ENCODE measurements around the gene SUSD4. TPM values are rescaled to one million over a fixed set of nuclear protein-coding genes. Genes with fewer than 3 reads are reported as not detected.

The SUSD4 gene
- polyA plus RNA-seq, 1 donor = 19.2 TPM

DNA sequence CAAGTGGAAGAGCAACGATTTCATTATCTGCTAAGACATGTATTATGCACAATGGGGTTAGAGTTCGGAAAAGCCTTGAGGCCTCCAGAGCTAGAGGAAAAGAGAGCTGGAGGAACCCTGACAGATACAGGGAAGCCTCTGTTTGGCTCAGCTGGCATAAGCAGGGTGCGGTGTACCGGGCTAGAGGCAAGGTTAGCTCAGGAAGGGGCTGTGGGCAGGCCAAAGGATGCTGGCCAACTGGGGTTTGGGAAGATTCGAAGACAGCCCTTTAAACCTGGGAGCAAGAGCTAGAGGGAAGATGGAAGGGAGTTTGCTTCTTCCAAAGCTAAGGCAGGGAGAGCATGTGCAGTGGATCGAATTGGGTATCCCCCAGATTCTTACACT is 113.4 kb downstream of the SUSD4 start:
- no peak for DNase-seq

DNA sequence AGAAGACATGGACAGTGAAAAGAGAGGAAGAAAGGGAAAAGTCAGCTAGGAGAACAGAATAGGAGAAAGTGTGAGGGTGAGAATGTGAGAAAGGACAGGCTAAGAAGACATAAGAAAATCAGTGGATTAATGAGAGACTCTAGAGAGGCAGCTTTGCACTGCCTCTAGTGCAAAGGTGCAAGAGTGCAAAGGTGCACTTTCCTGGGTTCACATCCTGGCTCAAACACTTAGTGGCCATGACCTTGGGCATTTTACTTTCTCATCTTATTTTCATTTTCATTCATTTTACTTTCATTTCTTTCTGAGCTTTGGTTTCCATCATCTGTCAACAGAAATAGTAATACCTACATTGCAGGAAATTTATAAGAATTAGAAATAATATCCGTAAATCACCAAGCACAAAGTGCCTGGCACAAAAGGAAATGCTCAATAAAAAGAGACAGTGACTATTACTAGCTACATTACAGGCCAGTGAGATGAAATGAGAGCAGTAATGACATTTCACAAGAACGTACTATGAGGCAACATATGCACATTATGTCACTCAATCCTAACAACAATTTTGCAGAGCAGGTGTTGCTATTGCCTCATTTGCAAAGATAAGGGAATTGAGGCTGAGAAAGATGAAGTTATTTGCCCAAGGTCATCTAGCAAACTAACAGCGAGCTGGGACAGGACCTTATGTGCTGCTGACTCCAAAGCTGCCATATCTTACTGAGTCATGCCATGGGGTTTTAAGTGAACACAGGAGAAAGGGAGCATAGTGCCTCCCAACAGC is 113.9 kb downstream of the SUSD4 start:
- no peak for DNase-seq

GRCh38 chr1:223248770-223249140 is 115.2 kb downstream of the SUSD4 start:
- no peak for DNase-seq

DNA sequence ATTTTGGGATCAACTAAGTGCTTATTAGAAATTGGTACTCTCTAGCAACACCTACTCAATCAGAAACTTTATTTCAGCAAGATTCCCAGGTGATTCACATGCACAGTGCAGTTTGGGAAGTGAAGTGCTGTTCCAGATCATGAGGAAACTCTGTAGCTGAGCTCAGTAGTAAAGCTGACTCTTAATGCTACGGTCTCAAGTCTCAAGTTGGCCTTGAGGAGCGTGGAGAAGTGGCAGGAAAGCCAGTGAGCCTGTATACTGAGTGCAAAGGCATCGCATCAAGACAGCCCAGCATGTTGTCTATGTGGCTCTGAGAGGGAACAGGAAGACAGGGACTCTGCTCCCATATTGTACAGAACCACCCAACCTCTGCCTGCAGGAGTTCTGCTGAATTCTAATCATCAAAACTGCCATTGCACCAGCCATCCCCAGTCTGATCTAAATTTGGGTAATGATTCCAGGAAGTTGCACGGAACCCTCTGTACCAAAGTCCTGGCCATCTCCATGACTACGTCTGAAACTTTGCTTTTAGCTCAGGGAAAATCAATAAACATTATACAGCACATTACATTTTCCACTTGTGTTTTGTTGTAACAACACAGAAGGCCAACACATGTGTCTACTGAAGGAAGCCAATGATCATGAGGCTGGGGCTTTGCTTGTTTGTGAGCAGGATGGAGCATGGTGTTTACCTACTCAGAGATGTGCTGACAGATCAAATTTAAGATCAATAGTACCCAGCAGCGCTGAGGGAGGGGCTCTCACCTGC is 115.8 kb downstream of the SUSD4 start:
- DNase-seq = no peak

DNA sequence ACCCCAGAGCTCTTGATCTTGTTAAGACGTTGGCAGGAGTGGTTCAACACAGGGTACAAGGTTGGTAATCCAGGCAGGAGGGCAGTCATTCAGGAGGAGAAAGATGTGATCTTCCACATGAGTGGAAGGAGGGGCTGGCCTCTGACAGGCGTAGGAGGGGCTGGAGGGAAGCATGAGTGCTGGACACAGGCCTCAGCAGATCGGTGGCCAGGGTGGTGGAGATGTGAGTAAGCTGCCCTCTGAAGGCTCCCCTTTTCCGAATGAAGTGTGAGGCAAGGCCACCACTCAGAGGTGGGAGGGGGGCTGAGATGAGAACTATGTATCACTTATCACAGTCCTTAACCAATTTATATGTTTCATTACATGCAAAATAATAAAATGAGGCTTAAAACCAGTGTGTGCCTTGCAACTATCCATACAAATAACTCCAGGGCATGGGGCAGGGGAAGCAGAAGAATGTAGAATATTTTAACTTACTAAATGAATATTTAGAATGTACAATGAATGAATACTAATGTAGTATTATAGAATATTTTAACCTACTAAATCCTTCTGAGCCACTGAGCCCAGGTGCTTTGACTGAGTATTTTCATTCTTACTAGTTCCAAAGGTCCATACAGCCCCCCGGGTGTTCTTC is 117.4 kb downstream of the SUSD4 start:
- DNase-seq = no peak

DNA sequence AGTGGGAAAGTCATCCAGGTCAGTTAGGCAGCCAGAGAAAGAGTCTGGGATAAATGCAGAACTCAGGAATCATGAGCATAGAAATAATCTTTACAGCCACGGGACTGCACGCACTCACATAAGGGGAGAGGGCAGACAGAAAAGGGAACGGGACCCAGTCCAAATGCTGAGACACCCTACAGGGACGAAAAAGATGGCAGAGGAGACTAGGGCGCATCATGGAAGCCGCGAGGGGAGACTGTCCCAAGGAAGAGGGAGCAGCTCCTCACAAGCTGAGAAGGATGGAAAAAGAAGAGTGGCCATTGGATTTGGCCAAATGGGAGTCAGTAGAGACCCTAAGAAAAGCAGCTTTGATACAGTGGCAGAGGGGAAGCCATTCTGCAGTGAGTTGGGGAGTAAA is 118.0 kb downstream of the SUSD4 start:
- DNase-seq = no peak

GRCh38 chr1:223245411-223245810 is 118.6 kb downstream of the SUSD4 start:
- no peak for DNase-seq

GRCh38 chr1:223244366-223245103 is 119.4 kb downstream of the SUSD4 start:
- no peak for DNase-seq

DNA sequence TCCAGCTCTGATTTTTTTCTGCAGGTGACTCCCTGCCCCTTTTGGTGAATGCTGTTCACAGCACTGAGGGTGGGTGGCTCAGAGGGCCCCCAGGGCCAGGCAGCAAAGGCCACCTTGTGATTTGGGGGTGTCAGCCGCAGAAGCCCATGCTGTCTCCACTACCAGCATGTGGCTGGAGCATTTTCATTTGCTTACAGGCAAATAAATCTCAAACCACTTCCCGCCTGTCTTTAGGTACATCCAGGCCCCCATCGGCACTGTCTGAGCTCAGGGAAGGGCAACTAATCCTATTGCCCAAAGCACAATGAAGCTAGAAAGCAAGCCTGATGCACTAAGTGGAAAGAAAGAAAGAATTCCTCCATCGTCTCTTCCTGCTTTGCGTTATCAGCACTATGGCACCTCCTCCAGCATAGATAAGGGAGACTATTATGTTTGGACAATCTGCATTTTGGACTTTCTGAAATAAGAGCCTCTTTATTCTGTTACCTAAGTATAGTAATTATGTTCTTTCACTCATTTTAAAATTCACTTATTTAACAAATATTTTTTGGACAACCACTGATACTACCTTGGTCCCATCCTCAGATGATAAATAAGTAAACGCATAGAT is 120.4 kb downstream of the SUSD4 start:
- DNase-seq = no peak

- DNase-seq = no peak
These were observed 121.0 kb downstream of the SUSD4 start for GRCh38 chr1:223242971-223243370.

DNA sequence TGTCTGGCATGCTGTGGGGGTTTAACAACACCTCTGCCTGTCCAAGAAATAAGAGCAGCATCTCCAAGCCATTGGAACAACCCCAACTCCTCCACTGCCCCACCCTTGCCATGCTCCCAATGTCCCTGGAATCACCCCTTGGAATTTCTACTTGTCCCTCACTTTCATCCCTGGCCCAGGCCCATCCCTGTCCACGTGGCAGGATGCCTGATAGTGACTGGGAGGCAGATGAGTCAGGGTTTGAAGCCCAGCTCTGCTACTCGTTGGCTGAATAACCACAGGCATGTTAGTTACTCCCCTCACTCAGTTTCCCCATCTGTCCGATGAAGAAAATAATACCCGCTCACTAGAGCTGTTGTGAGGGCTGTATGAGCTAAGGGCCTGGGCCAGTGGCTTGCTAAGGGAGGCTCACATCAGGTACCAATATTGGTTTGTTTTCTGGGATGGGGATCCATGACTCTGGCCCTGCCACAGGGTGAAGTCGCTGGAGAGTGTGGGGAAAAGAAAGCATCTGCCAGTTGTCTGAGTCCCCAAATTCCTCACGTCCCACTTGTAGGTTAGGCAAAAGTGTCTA is 121.5 kb downstream of the SUSD4 start:
- no peak for DNase-seq

GRCh38 chr1:223240122-223240521 is 123.9 kb downstream of the SUSD4 start:
- no peak for DNase-seq

DNA sequence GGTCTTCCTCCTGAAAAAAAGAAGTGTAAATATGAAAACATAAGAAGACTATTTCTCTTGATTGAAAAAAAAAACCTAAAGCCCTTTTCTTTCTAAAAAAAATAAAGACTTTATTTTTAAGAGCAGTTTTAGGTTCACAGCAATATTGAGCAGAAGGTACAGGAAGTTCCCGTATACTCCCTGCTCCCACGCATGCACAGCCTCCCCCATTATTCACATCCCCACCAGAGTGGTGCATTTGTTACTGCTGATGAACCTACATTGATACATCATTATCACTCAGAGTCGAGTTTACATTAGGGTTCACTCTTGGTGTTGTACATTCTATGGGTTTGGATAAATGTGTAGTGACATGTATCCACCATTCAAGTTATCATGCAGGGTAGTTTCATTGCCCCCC is 128.9 kb downstream of the SUSD4 start:
- DNase-seq = no peak

- DNase-seq = no peak
These were observed 129.4 kb downstream of the SUSD4 start for GRCh38 chr1:223234534-223234933.

DNA sequence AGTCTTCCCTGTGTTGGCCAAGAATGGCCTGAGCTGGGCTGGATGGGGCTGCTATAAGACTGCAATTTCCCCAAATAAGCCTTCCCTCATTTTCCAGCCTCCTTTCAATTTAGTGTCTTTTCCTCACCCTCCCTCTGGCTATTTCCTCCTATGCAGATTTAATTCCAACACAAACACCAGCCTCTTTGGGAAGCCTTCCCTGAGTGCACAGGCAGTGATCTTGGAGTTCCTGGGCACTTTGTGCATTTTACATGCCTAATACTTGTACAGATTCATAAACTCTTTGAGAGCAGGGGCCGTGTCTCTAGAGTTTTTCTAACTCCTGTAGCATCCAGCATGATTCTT is 129.8 kb downstream of the SUSD4 start:
- no peak for DNase-seq

- DNase-seq = no peak
These were observed 130.4 kb downstream of the SUSD4 start for GRCh38 chr1:223233410-223234169.

DNA sequence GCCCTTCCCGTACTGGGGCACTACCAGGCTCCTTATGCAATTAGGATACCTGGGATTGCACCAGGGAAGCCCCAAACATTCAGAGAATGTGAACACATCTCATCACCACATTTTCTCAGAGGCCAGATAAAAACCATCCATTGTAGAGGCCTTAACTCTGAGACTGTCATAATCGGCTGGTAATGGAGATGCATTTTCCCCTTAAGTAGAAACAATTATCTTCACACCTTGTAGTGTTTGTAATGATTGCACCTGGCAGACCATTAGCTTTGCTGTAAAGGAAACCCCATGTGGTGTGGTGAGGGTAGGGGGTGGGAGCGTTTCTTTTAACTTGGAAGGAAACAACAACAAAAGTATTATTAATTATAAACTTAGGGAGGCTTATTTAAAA is 131.0 kb downstream of the SUSD4 start:
- DNase-seq = no peak

- DNase-seq = no peak
These were observed 132.4 kb downstream of the SUSD4 start for GRCh38 chr1:223231581-223231980.

DNA sequence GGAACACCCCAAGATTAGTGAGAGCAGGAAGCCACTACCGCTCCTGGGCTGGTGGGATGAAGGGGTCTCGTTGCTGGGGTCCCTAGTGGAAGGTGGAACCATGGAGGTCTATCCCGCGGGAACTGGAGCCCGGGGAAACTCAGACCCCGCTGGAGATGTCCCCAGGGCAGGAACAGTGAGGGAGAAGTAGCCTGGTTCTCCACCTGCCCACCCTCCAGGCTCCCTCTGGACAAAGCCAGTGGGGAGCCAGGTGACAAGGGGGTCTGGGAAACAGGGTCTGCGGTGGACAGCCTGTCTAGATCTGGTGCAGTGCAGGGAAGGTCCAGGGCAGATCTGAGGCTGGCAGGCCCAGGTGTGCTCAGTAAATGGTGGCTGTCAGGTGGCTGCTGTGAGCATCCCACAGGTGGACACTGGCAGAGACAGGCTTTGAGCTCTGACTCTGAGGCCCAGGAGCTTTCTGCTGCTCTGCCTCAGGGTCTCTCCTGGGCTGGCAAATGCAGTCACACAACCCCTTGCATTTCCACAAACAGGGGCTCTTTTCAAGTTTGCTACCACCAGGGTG is 132.9 kb downstream of the SUSD4 start:
- no peak for DNase-seq

DNA sequence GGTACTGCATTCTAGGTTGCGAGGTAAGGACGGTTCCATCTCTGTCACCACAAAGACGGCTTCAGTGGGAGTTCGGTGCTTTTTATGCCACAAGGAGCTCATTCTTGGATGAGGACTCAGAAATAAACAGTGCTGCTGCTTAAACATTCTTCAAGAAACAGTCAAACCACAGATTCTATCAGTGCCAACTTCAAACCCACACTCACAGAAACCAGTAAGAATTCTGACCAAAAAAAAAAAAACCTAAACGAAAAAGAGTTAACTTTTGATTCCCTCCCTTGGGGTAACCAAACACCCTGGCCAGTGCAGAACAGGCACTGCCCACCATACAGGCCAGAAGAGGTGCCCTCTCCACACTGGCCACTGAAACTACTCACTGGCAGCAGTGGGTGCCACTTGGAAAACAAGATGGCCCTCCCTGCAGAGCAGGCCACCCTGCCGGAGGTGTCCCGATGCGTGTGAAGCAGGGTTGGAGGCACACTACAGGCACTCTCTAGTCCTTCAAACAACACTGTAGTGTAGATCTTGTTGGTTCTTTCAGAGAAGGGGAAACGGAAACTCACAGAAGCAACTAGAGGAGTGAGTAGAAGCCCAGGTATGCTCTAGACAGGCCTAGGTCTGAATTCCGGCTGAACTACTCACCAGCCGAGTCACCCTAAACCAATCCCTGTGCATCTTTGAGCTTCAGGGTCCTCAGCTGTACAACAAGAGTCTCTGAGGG is 133.7 kb downstream of the SUSD4 start:
- no peak for DNase-seq

All from left kidney (tissue), 2 donors.